Measurements from ENCODE around the gene AAR2.

The AAR2 gene

GRCh38 chr20:36285746-36286447, 49.6 kb downstream of the AAR2 start:
- no peak for DNase-seq

- DNase-seq: no peak
Observed at GRCh38 chr20:36297656-36298055, 61.4 kb downstream of the AAR2 start.

- DNase-seq: no peak
Observed at GRCh38 chr20:36298061-36298460, 61.8 kb downstream of the AAR2 start.

- DNase-seq: no peak
Observed at GRCh38 chr20:36298795-36299339, 62.6 kb downstream of the AAR2 start.

GRCh38 chr20:36299459-36299858, 63.2 kb downstream of the AAR2 start:
- DNase-seq: no peak

- no peak for DNase-seq
Observed at GRCh38 chr20:36301359-36302119, 65.3 kb downstream of the AAR2 start.

GRCh38 chr20:36303020-36303595, 66.8 kb downstream of the AAR2 start:
- DNase-seq: no peak

- DNase-seq: no peak
Observed at GRCh38 chr20:36303831-36304230, 67.6 kb downstream of the AAR2 start.

GRCh38 chr20:36304786-36305495, 68.7 kb downstream of the AAR2 start:
- DNase-seq: no peak

GRCh38 chr20:36305602-36306551, 69.6 kb downstream of the AAR2 start, which contains the start of gene DLGAP4:
TSS of gene DLGAP4 (plus strand) at chr20:36306339. CDS start at chr20:36431718, 125,379 bp downstream.
- DNase-seq: no peak

All from fibroblast of upper back skin (primary cell).